ENCODE data around the gene SYCP2L.
"Not testable (repeated sequence)": the region's sequence is repeated elsewhere in the genome, so short reads cannot be mapped to it uniquely, and the experiment has no call there.

The SYCP2L gene

GRCh38 chr6:10854922-10855632, 31.8 kb upstream of the SYCP2L start:
- Histone ChIP-seq H3K4me3 (ENCODE audit: low read depth in 1 of 2, low read length in 2 of 2) (no peak overlapping the region), H3K4me1 (ENCODE audit: control insufficient read depth in 1 of 2, insufficient read depth in 2 of 2, low read length in 2 of 2) (no peaks in the 10 kb centered on the region), H3K27me3 (ENCODE audit: low read depth, low read length) (no peaks in the 10 kb centered on the region), H3K36me3 (ENCODE audit: control insufficient read depth in 1 of 2, insufficient read depth in 2 of 2, low read length in 2 of 2) (no peaks in the 10 kb centered on the region), H3K9me3 (ENCODE audit: control insufficient read depth in 1 of 2, low read length in 2 of 2) (peaks cover 0 to 3% of the 10 kb centered on the region in 2 donors), H3K27ac (ENCODE audit: low read length) (no peak overlapping the region)

GRCh38 chr6:10857259-10857658, 29.6 kb upstream of the SYCP2L start:
- peaks cover 0 to 3% of the 10 kb centered on the region in 2 donors for H3K9me3 ChIP-seq (ENCODE audit: control insufficient read depth in 1 of 2, low read length in 2 of 2)
- H3K27me3 ChIP-seq (ENCODE audit: low read depth, low read length), result no peaks in the 10 kb centered on the region
- H3K4me1 ChIP-seq (ENCODE audit: control insufficient read depth in 1 of 2, insufficient read depth in 2 of 2, low read length in 2 of 2), result no peaks in the 10 kb centered on the region
- no peak overlapping the region for H3K27ac ChIP-seq (ENCODE audit: low read length)
- no peaks in the 10 kb centered on the region for H3K36me3 ChIP-seq (ENCODE audit: control insufficient read depth in 1 of 2, insufficient read depth in 2 of 2, low read length in 2 of 2)
- no peak overlapping the region for H3K4me3 ChIP-seq (ENCODE audit: low read depth in 1 of 2, low read length in 2 of 2)

GRCh38 chr6:10861086-10861485, 25.8 kb upstream of the SYCP2L start:
- no peaks in the 10 kb centered on the region for H3K36me3 ChIP-seq (ENCODE audit: control insufficient read depth in 1 of 2, insufficient read depth in 2 of 2, low read length in 2 of 2)

GRCh38 chr6:10862361-10862760, 24.5 kb upstream of the SYCP2L start:
- H3K4me3 ChIP-seq (ENCODE audit: low read depth in 1 of 2, low read length in 2 of 2), result no peak overlapping the region
- H3K36me3 ChIP-seq (ENCODE audit: control insufficient read depth in 1 of 2, insufficient read depth in 2 of 2, low read length in 2 of 2), result no peaks in the 10 kb centered on the region
- no peaks in the 10 kb centered on the region for H3K9me3 ChIP-seq (ENCODE audit: control insufficient read depth in 1 of 2, low read length in 2 of 2)
- no peak overlapping the region for H3K27ac ChIP-seq (ENCODE audit: low read length)
- no peaks in the 10 kb centered on the region for H3K27me3 ChIP-seq (ENCODE audit: low read depth, low read length)
- H3K4me1 ChIP-seq (ENCODE audit: control insufficient read depth in 1 of 2, insufficient read depth in 2 of 2, low read length in 2 of 2), result no peaks in the 10 kb centered on the region

More at GRCh38 chr6:10861086-10861485, 25.8 kb upstream of the SYCP2L start:
- H3K27ac ChIP-seq (ENCODE audit: low read length), result no peak overlapping the region
- no peak overlapping the region for H3K4me3 ChIP-seq (ENCODE audit: low read depth in 1 of 2, low read length in 2 of 2)
- no peaks in the 10 kb centered on the region for H3K27me3 ChIP-seq (ENCODE audit: low read depth, low read length)
- H3K4me1 ChIP-seq (ENCODE audit: control insufficient read depth in 1 of 2, insufficient read depth in 2 of 2, low read length in 2 of 2), result no peaks in the 10 kb centered on the region
- H3K9me3 ChIP-seq (ENCODE audit: control insufficient read depth in 1 of 2, low read length in 2 of 2), result no peaks in the 10 kb centered on the region

- H3K4me3 ChIP-seq (ENCODE audit: low read depth in 1 of 2, low read length in 2 of 2); H3K27me3 ChIP-seq (ENCODE audit: low read depth, low read length); H3K36me3 ChIP-seq (ENCODE audit: control insufficient read depth in 1 of 2, insufficient read depth in 2 of 2, low read length in 2 of 2); H3K4me1 ChIP-seq (ENCODE audit: control insufficient read depth in 1 of 2, insufficient read depth in 2 of 2, low read length in 2 of 2); H3K27ac ChIP-seq (ENCODE audit: low read length); H3K9me3 ChIP-seq (ENCODE audit: control insufficient read depth in 1 of 2, low read length in 2 of 2): not testable (repeated sequence)
Measured at GRCh38 chr6:10863031-10863430, 23.8 kb upstream of the SYCP2L start.

- H3K27ac ChIP-seq (ENCODE audit: low read length); H3K4me3 ChIP-seq (ENCODE audit: low read depth in 1 of 2, low read length in 2 of 2): not testable (repeated sequence)
Measured at GRCh38 chr6:10866709-10867108, 20.1 kb upstream of the SYCP2L start.

GRCh38 chr6:10867952-10868351, 18.9 kb upstream of the SYCP2L start:
- no peak overlapping the region for H3K4me3 ChIP-seq (ENCODE audit: low read depth in 1 of 2, low read length in 2 of 2)
- H3K9me3 ChIP-seq (ENCODE audit: control insufficient read depth in 1 of 2, low read length in 2 of 2), result no peaks in the 10 kb centered on the region
- H3K27me3 ChIP-seq (ENCODE audit: low read depth, low read length), result no peaks in the 10 kb centered on the region
- H3K4me1 ChIP-seq (ENCODE audit: control insufficient read depth in 1 of 2, insufficient read depth in 2 of 2, low read length in 2 of 2), result no peaks in the 10 kb centered on the region
- no peak overlapping the region for H3K27ac ChIP-seq (ENCODE audit: low read length)
- H3K36me3 ChIP-seq (ENCODE audit: control insufficient read depth in 1 of 2, insufficient read depth in 2 of 2, low read length in 2 of 2), result no peaks in the 10 kb centered on the region

More at GRCh38 chr6:10866709-10867108, 20.1 kb upstream of the SYCP2L start:
- H3K27me3 ChIP-seq (ENCODE audit: low read depth, low read length); H3K4me1 ChIP-seq (ENCODE audit: control insufficient read depth in 1 of 2, insufficient read depth in 2 of 2, low read length in 2 of 2); H3K36me3 ChIP-seq (ENCODE audit: control insufficient read depth in 1 of 2, insufficient read depth in 2 of 2, low read length in 2 of 2); H3K9me3 ChIP-seq (ENCODE audit: control insufficient read depth in 1 of 2, low read length in 2 of 2): not testable (repeated sequence)

- no peaks in the 10 kb centered on the region for H3K27me3 ChIP-seq (ENCODE audit: low read depth, low read length)
- H3K4me1 ChIP-seq (ENCODE audit: control insufficient read depth in 1 of 2, insufficient read depth in 2 of 2, low read length in 2 of 2), result no peaks in the 10 kb centered on the region
- no peak overlapping the region for H3K4me3 ChIP-seq (ENCODE audit: low read depth in 1 of 2, low read length in 2 of 2)
- no peaks in the 10 kb centered on the region for H3K36me3 ChIP-seq (ENCODE audit: control insufficient read depth in 1 of 2, insufficient read depth in 2 of 2, low read length in 2 of 2)
- no peaks in the 10 kb centered on the region for H3K9me3 ChIP-seq (ENCODE audit: control insufficient read depth in 1 of 2, low read length in 2 of 2)
- H3K27ac ChIP-seq (ENCODE audit: low read length), result no peak overlapping the region
Measured at GRCh38 chr6:10873374-10873773, 13.5 kb upstream of the SYCP2L start.

- H3K27me3 ChIP-seq (ENCODE audit: low read depth, low read length), result no peaks in the 10 kb centered on the region
- H3K27ac ChIP-seq (ENCODE audit: low read length), result no peak overlapping the region
- H3K9me3 ChIP-seq (ENCODE audit: control insufficient read depth in 1 of 2, low read length in 2 of 2), result no peaks in the 10 kb centered on the region
- H3K4me3 ChIP-seq (ENCODE audit: low read depth in 1 of 2, low read length in 2 of 2), result no peak overlapping the region
- no peaks in the 10 kb centered on the region for H3K36me3 ChIP-seq (ENCODE audit: control insufficient read depth in 1 of 2, insufficient read depth in 2 of 2, low read length in 2 of 2)
- no peaks in the 10 kb centered on the region for H3K4me1 ChIP-seq (ENCODE audit: control insufficient read depth in 1 of 2, insufficient read depth in 2 of 2, low read length in 2 of 2)
Measured at GRCh38 chr6:10874207-10874606, 12.6 kb upstream of the SYCP2L start.

- no peak overlapping the region for H3K4me3 ChIP-seq (ENCODE audit: low read depth in 1 of 2, low read length in 2 of 2)
Measured at GRCh38 chr6:10875026-10875425, 11.8 kb upstream of the SYCP2L start.

GRCh38 chr6:10877012-10877411, 9.8 kb upstream of the SYCP2L start:
- Histone ChIP-seq H3K27ac (ENCODE audit: low read length) (no peak overlapping the region), H3K4me1 (ENCODE audit: control insufficient read depth in 1 of 2, insufficient read depth in 2 of 2, low read length in 2 of 2) (peaks cover 0 to 5% of the 10 kb centered on the region in 2 donors), H3K9me3 (ENCODE audit: control insufficient read depth in 1 of 2, low read length in 2 of 2) (no peaks in the 10 kb centered on the region), H3K36me3 (ENCODE audit: control insufficient read depth in 1 of 2, insufficient read depth in 2 of 2, low read length in 2 of 2) (no peaks in the 10 kb centered on the region), H3K4me3 (ENCODE audit: low read depth in 1 of 2, low read length in 2 of 2) (no peak overlapping the region), H3K27me3 (ENCODE audit: low read depth, low read length) (peaks cover 8% of the 10 kb centered on the region)

More at GRCh38 chr6:10875026-10875425, 11.8 kb upstream of the SYCP2L start:
- Histone ChIP-seq H3K27me3 (ENCODE audit: low read depth, low read length) (no peaks in the 10 kb centered on the region), H3K27ac (ENCODE audit: low read length) (no peak overlapping the region), H3K36me3 (ENCODE audit: control insufficient read depth in 1 of 2, insufficient read depth in 2 of 2, low read length in 2 of 2) (no peaks in the 10 kb centered on the region), H3K4me1 (ENCODE audit: control insufficient read depth in 1 of 2, insufficient read depth in 2 of 2, low read length in 2 of 2) (no peaks in the 10 kb centered on the region), H3K9me3 (ENCODE audit: control insufficient read depth in 1 of 2, low read length in 2 of 2) (no peaks in the 10 kb centered on the region)

GRCh38 chr6:10877871-10878270, 9.0 kb upstream of the SYCP2L start:
- peaks cover 0 to 14% of the 10 kb centered on the region in 2 donors for H3K4me1 ChIP-seq (ENCODE audit: control insufficient read depth in 1 of 2, insufficient read depth in 2 of 2, low read length in 2 of 2)
- H3K27me3 ChIP-seq (ENCODE audit: low read depth, low read length), result peaks cover 16% of the 10 kb centered on the region
- no peak overlapping the region for H3K4me3 ChIP-seq (ENCODE audit: low read depth in 1 of 2, low read length in 2 of 2)
- no peak overlapping the region for H3K27ac ChIP-seq (ENCODE audit: low read length)
- H3K36me3 ChIP-seq (ENCODE audit: control insufficient read depth in 1 of 2, insufficient read depth in 2 of 2, low read length in 2 of 2), result no peaks in the 10 kb centered on the region
- no peaks in the 10 kb centered on the region for H3K9me3 ChIP-seq (ENCODE audit: control insufficient read depth in 1 of 2, low read length in 2 of 2)
